Testis (tissue), 3 donors: Measurements from ENCODE around the gene ALOX5AP. TPM values are rescaled to one million over a fixed set of nuclear protein-coding genes. Genes with fewer than 3 reads are reported as not detected.

ENCODE experiments used
- DNase-seq: peaks from one replicate; pipeline ENCODE4 v3.0.0-alpha.2; 2019
- H3K27ac ChIP-seq, 2 donors: fragments of 200-600 bp; sonication (generic); one replicate each; pipeline ENCODE4 v1.5.1; 2019
- H3K27me3 ChIP-seq: fragments of 200-600 bp; sonication (generic); one replicate; pipeline ENCODE4 v1.5.1; 2019
- H3K36me3 ChIP-seq: fragments of 200-600 bp; sonication (generic); one replicate; pipeline ENCODE4 v1.5.1; 2017; ENCODE audit warnings: low read depth; ENCODE audit errors: missing control alignments
- H3K4me1 ChIP-seq: fragments of 200-600 bp; sonication (generic); one replicate; pipeline ENCODE4 v1.5.1; 2019
- H3K4me3 ChIP-seq, 2 donors: fragments of 200-600 bp; sonication (generic); one replicate each; pipeline ENCODE4 v1.5.1; 2017 to 2019
- H3K9me3 ChIP-seq: fragments of 200-600 bp; sonication (generic); one replicate; pipeline ENCODE4 v1.5.1; 2017
- CTCF ChIP-seq, 3 experiments: fragments of 450-650 bp in 2 of 3; fragments of 200-600 bp in 1 of 3; sonication (generic) in 1 of 3; IDR thresholded peaks; one replicate each; pipeline ENCODE4 v1.5.1; 2016 to 2019; ENCODE audit warnings: antibody characterized with exemption in 3 of 3, mild to moderate bottlenecking in 2 of 3, moderate library complexity in 1 of 3
- POLR2A ChIP-seq: fragments of 450-650 bp; IDR thresholded peaks from one replicate; pipeline ENCODE4 v1.6.1; 2017; ENCODE audit warnings: antibody characterized with exemption, mild to moderate bottlenecking, moderate library complexity
- WGBS, 2 donors: methylation state at CpG; one replicate each; pipeline ENCODE4 v1.1.5; 2018; 5-methylcytosine and 5-hydroxymethylcytosine counted together
- intact Hi-C: fragments of 100-400 bp; cut with DNase I; formaldehyde crosslinking; loops from one replicate; pipeline ENCODE4 v1.15.1; 2023; ENCODE audit warnings: low total_unique reads
- polyA plus RNA-seq: library from polyadenylated mRNA; stranded (reverse); fragments of 350-450 nt; fragmentation: Illumina TruSeq; extraction: RNeasy Lipid Tissue Mini Kit (QIAGEN cat#74804); gene quantifications from one replicate; pipeline ENCODE4 v1.2.3, GENCODE V29; 2014; ENCODE audit warnings: low read depth, low replicate concordance; ENCODE audit not compliant: insufficient read depth
- total RNA-seq, 2 donors: library from RNA; depleted of rRNA; stranded (reverse); fragments of >200 nt; gene quantifications; one replicate each; pipeline ENCODE4 v1.2.3, GENCODE V29; 2016

The ALOX5AP gene
- total and polyA plus RNA-seq, 3 donors from 2014 or later = 2.5 to 13.4 (median 7.3) TPM

- intact Hi-C loops = no loop called here
- DNase-seq = no peak
- no peaks in the 10 kb centered on the region for H3K36me3 ChIP-seq
- H3K27ac ChIP-seq = no peak overlapping the region
- no peaks in the 10 kb centered on the region for H3K27me3 ChIP-seq
- H3K4me3 ChIP-seq = no peak overlapping the region
- WGBS, 2 donors = 72 to 82% methylated on average over 3 of the region's 3 CpGs
- no peaks in the 10 kb centered on the region for H3K4me1 ChIP-seq
- no peaks in the 10 kb centered on the region for H3K9me3 ChIP-seq
- no peak for TF ChIP-seq POLR2A
- TF ChIP-seq CTCF (IDR thresholded peaks at IDR 0.05) = no peak
These were observed 44.3 kb downstream of the ALOX5AP start for GRCh38 chr13:30779608-30780007.

- no peaks in the 10 kb centered on the region for H3K27me3 ChIP-seq
- intact Hi-C loops = no loop called here
These were observed 45.1 kb downstream of the ALOX5AP start for GRCh38 chr13:30780338-30780981.

GRCh38 chr13:30785191-30785850 lies 50.0 kb downstream of the ALOX5AP start:
- H3K27ac ChIP-seq = no peak overlapping the region
- DNase-seq = no peak
- no peak for TF ChIP-seq CTCF (IDR thresholded peaks at IDR 0.05)
- no peak for TF ChIP-seq POLR2A
- H3K4me3 ChIP-seq = no peak overlapping the region
- intact Hi-C loops = no loop called here
- no peaks in the 10 kb centered on the region for H3K9me3 ChIP-seq
- 71 to 89% methylated on average over 8 of the region's 8 CpGs for WGBS, 2 donors
- H3K36me3 ChIP-seq = no peaks in the 10 kb centered on the region
- no peaks in the 10 kb centered on the region for H3K27me3 ChIP-seq
- H3K4me1 ChIP-seq = no peaks in the 10 kb centered on the region

More at GRCh38 chr13:30780338-30780981, 45.1 kb downstream of the ALOX5AP start:
- H3K36me3 ChIP-seq = no peaks in the 10 kb centered on the region
- H3K4me3 ChIP-seq = no peak overlapping the region
- no peaks in the 10 kb centered on the region for H3K9me3 ChIP-seq
- TF ChIP-seq POLR2A (no peak), CTCF (IDR thresholded peaks at IDR 0.05) (no peak)
- H3K4me1 ChIP-seq = no peaks in the 10 kb centered on the region
- no peak for DNase-seq
- 71 to 85% methylated on average over 2 of the region's 2 CpGs for WGBS, 2 donors
- H3K27ac ChIP-seq = no peak overlapping the region

GRCh38 chr13:30786648-30787047 lies 51.3 kb downstream of the ALOX5AP start:
- intact Hi-C loops = no loop called here

More at GRCh38 chr13:30786648-30787047, 51.3 kb downstream of the ALOX5AP start:
- no peak for DNase-seq
- Histone ChIP-seq H3K9me3 (no peaks in the 10 kb centered on the region), H3K4me3 (no peak overlapping the region), H3K36me3 (no peaks in the 10 kb centered on the region), H3K27ac (no peak overlapping the region), H3K4me1 (peaks cover 3% of the 10 kb centered on the region), H3K27me3 (no peaks in the 10 kb centered on the region)
- 92 to 96% methylated on average over 2 of the region's 2 CpGs for WGBS, 2 donors
- no peak for TF ChIP-seq POLR2A
- no peak for TF ChIP-seq CTCF (IDR thresholded peaks at IDR 0.05)
